ENCODE results near the gene NRG3.

- no peak for TF ChIP-seq CTCF (conservative IDR thresholded peaks at IDR 0.05 in 1 of 2, IDR thresholded peaks at IDR 0.05 in 1 of 2; ENCODE audit: low read depth in 1 of 2, low read length in 2 of 2)
- no peak for TF ChIP-seq EZH2 (IDR thresholded peaks at IDR 0.05; ENCODE audit: low read length, missing control alignments)
These were observed 701.1 kb downstream of the NRG3 start for GRCh38 chr10:82576093-82576492.

Data from fibroblast of lung (primary cell).